ENCODE data around the gene TAF15.

TAF15 gene

GRCh38 chr17:35891269-35891668 is 82.0 kb downstream of the TAF15 start:
- in situ Hi-C loops (cut with MboI; ENCODE audit: low pct_unique_long_range_greater_than_20kb, low sequenced_read_pairs): no loop called here
- no peak for DNase-seq

DNA sequence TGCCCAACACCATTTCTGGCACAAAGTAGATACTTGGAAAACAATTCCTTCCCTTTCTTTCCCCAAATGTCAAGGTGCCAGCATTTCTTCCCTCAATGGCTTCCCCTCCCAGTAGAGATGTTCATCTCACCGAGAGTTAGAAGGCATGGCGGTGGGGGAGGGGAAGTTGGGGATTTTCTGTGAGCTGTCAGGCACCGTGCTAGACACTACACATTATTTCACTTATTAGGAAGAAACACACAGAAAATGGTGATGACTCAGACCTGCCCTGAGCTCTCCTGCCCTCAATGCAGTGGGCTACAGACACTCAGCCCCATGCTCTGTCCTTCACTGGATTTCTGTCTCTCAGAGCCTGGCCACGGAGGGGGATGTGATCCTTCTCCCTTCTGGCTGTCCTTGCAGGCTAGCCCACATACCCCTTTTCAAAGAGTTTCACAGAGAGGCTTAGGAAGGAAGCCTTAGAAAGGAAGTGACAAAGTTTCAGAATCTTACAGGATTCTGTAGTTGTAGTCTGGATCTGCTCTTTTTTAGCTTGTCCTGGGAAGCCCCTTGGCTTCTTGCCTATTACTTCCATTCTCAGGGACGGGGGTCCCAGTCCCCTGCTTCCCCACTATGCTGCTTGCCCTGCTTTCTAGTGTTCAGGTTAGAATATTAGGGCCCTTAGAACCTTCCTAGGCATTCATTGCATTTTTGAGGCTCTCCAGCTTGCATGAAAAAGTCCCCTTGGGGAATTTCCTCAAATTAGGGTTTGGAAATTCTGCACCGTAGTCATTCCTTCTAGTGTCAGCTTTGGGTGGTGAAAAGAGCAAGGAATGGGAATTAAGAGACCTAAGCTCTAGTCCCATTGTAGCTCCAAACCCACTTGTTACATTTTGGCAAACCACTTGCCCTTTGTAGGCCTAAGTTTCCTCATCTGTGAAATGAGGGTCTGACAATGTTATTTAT is 83.1 kb downstream of the TAF15 start:
- in situ Hi-C loops (cut with MboI; ENCODE audit: low pct_unique_long_range_greater_than_20kb, low sequenced_read_pairs): no loop called here
- DNase-seq: no peak

DNA sequence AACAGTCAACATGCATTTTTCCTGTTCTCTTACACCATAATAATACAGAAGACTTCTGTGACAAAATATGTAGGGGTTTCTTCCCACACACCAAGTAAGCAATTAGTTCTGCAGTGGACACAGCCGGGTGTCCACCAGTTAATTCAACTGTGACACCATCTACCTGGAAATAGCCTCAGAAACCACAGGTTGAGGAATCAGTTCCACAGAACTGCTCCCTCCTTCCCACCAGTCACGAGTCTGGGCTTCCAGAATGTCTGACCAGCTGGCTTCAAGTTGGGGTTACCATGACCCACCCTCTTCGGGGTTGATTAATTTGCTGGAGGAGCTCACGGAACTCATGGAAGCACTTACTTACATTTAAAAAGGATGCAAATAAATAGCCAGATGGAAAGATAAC is 84.5 kb downstream of the TAF15 start:
- DNase-seq: no peak
- in situ Hi-C loops (cut with MboI; ENCODE audit: low pct_unique_long_range_greater_than_20kb, low sequenced_read_pairs): no loop called here

DNA sequence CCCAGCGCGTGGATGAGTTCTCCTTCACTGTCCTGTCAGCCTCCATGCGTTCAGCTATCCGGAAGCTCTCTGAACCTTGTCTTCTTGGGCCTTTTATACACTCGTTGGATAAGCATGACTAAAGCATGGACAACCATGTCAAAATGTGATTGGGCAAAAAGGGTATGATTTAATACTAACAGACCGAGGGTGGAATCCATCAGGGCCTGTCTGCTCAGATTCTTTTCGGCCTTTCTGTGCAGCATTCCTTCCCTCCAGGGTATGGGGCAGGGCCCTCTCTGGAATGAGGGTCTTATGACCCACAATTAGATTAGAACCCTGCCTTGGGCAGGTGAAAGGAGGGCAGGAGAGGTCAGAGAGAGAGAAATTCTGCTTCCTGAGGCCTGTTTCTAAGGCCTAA is 84.9 kb downstream of the TAF15 start:
- no peak for DNase-seq
- in situ Hi-C loops (cut with MboI; ENCODE audit: low pct_unique_long_range_greater_than_20kb, low sequenced_read_pairs): no loop called here

DNA sequence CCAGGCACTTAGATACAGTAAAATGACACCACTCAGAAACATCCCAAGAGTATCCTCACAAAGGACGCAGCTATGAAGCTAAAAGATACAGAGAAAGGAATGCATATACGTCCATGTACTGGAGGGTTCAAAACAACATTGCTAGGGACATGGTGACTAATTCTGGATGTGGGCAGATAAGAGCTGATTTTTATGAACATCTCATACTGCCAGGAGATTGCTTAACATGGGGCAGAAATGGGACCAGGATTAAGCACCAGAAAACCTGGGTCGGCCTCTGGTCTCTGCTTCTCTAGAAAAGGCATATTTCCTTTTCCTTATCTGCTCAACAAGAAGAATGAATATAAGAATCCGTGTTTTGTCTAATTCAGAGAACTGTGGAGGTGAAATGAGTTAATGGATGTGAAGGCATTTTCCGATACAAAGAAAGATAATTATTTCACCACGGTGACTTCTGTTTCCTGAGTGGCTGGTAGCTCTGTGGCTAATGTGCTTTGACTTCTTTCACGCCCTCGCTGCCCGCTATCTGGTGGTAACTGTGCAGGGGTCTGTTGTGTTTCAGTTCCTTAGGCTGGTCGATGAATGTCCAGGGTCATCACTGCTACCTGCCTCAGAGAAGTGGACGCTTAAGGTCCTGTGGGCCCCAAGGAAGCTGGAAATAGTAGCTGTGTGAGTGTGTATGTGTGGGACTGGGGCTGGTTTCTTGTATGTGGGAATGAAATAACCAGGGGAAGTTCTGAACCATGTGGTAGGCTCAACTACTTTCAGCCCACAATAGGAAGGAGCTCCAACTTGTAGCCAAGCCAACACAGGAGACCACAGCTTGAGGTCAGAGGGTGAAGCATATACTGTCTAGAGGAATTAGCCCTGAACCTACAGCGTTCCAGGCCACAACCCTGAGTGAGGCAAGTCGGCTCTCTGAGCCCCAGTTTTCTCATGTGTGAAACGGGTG is 86.6 kb downstream of the TAF15 start:
- DNase-seq: peak; percentile 85
- in situ Hi-C loops (cut with MboI; ENCODE audit: low pct_unique_long_range_greater_than_20kb, low sequenced_read_pairs): no loop called here
